ENCODE results near the gene ZMAT5.

ZMAT5 gene

GRCh38 chr22:29729161-29729560 is 37.6 kb downstream of the ZMAT5 start:
- no peak for DNase-seq (ENCODE audit: low spot score)

GRCh38 chr22:29727131-29727523 is 39.7 kb downstream of the ZMAT5 start:
- peak; percentile 45 for DNase-seq (ENCODE audit: low spot score)

GRCh38 chr22:29726512-29727130 is 40.2 kb downstream of the ZMAT5 start:
- DNase-seq (ENCODE audit: low spot score): no peak

- DNase-seq (ENCODE audit: low spot score): no peak
Measured at GRCh38 chr22:29726106-29726505, 40.7 kb downstream of the ZMAT5 start.

DNA sequence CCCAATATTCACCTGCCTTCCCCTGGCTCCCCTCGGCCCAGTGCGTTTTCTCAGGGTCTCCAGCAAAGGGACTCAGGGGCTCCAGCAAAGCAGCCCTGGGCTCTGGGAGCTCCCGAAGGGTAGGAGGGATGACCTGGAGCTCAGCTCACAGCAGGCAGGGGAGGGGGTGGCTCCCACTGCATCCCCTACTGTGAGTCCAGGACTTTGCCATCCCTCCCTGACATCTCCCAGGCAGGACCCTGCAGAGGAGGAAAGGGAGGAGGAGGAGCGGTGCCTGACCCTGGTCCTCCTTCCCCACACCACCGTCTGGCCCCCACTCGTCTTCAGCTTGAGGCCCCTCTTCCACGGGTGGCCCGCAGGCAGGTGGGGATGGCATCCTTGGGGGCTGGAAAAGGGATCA is 42.0 kb downstream of the ZMAT5 start:
- no peak for DNase-seq (ENCODE audit: low spot score)

DNA sequence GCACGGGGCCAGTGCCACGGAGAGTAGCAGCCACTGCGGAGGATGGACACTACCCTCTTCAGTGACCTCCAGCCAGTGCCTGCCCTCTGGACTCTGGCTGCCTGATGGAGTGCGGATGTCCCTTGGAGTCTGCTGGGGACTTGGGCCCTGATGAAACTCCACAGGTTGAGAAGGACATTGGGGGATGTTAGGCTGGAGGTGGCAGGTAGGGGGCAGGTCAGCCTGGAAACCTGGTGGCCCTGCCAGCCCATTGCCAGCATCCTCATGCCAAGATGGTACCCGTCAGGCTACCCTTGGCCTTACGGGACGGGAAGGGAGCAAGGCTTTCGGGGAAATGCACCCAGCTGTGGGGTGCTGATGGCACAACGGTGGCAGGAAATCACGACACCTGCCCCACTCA is 43.0 kb downstream of the ZMAT5 start:
- no peak for DNase-seq (ENCODE audit: low spot score)

GRCh38 chr22:29722587-29722986 is 44.2 kb downstream of the ZMAT5 start:
- DNase-seq (ENCODE audit: low spot score): no peak

- DNase-seq (ENCODE audit: low spot score): no peak
Measured at GRCh38 chr22:29722151-29722550, 44.7 kb downstream of the ZMAT5 start.

DNA sequence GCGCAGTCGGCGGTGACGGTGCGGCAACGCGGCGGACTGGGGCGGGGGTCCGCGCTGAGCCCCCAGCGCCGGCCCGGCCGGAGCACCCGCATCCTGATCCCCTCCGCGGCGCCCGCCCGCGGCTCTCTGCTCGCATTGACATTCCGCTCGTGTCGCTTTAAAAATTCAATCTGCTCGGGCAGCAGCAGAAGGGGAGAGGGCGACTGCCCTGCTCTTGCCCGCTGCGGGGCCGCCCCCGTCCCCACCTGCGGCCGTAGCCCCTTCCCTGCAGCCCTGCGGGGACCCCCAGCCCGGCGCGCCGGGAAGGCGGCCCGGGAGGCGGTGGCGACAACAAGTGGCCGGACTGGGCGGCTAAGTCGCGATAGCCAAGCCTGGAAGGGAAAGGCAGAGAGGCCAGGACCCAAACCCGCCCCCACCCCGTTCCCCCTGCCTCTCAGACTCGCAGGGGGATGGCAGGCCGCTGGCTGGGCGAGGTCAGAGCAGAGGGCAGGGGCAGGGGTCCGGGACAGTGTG is 45.9 kb downstream of the ZMAT5 start:
- no peak for DNase-seq (ENCODE audit: low spot score)

GRCh38 chr22:29719899-29720645 is 46.7 kb downstream of the ZMAT5 start, which contains the start of gene CABP7:
CABP7 (plus strand) TSS chr22:29720003; CDS start chr22:29720425, 422 bp downstream.
- no peak for DNase-seq (ENCODE audit: low spot score)

GRCh38 chr22:29718949-29719898 is 47.6 kb downstream of the ZMAT5 start:
- DNase-seq (ENCODE audit: low spot score): no peak

GRCh38 chr22:29717789-29718188 is 49.0 kb downstream of the ZMAT5 start:
- no peak for DNase-seq (ENCODE audit: low spot score)

- DNase-seq (ENCODE audit: low spot score): peak; percentile 39
Measured at GRCh38 chr22:29716814-29717545, 49.8 kb downstream of the ZMAT5 start.

- no peak for DNase-seq (ENCODE audit: low spot score)
Measured at GRCh38 chr22:29715705-29716104, 51.1 kb downstream of the ZMAT5 start.

DNA sequence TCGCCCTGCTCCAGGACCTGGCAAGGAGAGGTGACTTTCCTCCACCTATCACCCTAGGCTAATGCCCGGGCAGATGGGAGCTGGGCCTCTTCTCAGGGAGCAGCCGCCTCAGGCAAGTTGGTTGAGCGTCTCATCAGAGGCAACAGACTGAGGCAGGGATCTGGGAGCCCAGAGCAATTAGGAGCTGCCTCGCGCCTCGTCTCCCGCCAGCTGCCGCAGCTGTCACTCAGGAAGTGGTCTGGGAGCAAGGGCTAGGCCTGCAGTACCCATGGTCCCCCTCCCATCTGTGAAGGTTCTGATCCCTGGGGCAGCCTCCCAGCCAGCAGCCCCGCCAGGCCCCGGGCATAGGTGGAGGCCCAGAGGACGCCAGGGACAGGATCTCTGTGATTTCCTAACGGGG is 51.6 kb downstream of the ZMAT5 start:
- DNase-seq (ENCODE audit: low spot score): no peak

DNA sequence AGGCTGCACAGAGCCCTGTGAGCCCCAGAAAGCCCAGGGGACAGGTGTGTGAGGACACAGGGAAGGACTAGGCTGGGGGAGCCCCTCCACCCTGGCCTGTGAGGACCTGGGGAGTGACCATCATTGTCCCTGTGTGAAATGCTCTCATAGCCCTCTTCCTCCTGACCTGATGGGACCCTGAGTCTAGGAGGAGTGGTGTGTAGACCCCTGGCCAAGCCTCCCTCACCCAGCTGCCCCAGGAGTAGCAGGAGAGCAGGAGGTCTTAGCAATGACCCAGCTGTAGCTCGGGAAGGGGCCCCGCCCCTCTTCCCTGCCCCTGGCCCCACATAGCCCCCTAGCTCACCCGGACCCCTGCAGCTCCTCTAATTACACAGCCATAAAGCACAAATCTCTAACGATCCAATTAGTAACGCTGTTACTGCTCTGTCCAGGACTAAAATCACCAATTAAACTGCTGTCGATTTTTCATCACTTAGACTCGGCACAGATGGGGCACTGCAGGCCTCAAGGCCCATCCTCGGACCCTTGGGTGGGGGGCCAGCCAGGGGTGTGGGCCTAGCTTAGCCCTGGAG is 53.6 kb downstream of the ZMAT5 start:
- no peak for DNase-seq (ENCODE audit: low spot score)

- no peak for DNase-seq (ENCODE audit: low spot score)
Measured at GRCh38 chr22:29712119-29712518, 54.7 kb downstream of the ZMAT5 start.

GRCh38 chr22:29710922-29711593 is 55.7 kb downstream of the ZMAT5 start:
- no peak for DNase-seq (ENCODE audit: low spot score)

GRCh38 chr22:29710193-29710592 is 56.6 kb downstream of the ZMAT5 start:
- DNase-seq (ENCODE audit: low spot score): no peak

- DNase-seq (ENCODE audit: low spot score): no peak
Measured at GRCh38 chr22:29707471-29707870, 59.3 kb downstream of the ZMAT5 start.

DNA sequence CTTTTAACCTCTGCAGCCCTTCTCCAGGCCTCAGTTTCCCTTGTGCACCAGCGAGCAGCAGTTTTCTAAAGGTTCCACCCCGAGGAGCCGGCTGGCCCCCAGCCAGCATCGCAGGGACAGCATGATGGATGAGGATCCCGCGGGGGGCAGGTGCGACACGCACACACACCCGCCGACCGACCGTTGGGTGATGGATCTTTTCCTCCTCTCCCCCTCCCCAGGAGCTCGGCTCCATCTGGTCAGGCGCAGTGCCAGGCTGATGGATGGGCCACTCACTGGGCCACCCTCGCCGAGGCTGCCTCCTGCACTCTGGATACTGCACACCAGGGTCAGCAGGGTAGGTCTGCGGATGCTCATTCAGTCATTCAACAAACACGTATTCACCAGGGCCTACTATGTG is 59.8 kb downstream of the ZMAT5 start:
- no peak for DNase-seq (ENCODE audit: low spot score)
